H1 (cell line): Measurements from ENCODE around the gene MACROD2. TPM values are rescaled to one million over a fixed set of nuclear protein-coding genes. Genes with fewer than 3 reads are reported as not detected.

Experiments
- ATF2 ChIP-seq: IDR thresholded peaks from 2 replicates; pipeline ENCODE4 v1.6.1; 2012; ENCODE audit warnings: low read length, inconsistent platforms
- CEBPB ChIP-seq: IDR thresholded peaks from 2 replicates; pipeline ENCODE4 v1.6.1; 2012; ENCODE audit warnings: low read depth, low read length
- CTCF ChIP-seq, 3 experiments: IDR thresholded peaks; 1 replicate in 2 of 3; 2 replicates in 1 of 3; pipeline versions ENCODE4 v1.5.1 to v1.6.1; 2011; ENCODE audit warnings: low read length in 3 of 3, mild to moderate bottlenecking in 3 of 3, inconsistent platforms in 2 of 3, low read depth in 1 of 3, moderate library complexity in 1 of 3; ENCODE audit not compliant: insufficient read depth in 1 of 3; ENCODE audit errors: control extremely low read depth in 1 of 3
- SUZ12 ChIP-seq: fragments of 200-600 bp; sonication (generic); IDR thresholded peaks from 2 replicates; pipeline ENCODE4 v1.6.1; 2012; ENCODE audit warnings: mild to moderate bottlenecking, inconsistent platforms, low read length, moderate library complexity, mixed read lengths
- USF2 ChIP-seq: IDR thresholded peaks from 2 replicates; pipeline ENCODE4 v1.6.1; 2011; ENCODE audit warnings: low read length, improper control_type of control experiment
- polyA plus RNA-seq, 7 experiments: library from polyadenylated mRNA; depleted of rRNA in 3 of 7; stranded (reverse) in 5 of 7; unstranded in 2 of 7; fragments of >200 nt in 5 of 7; fragments of 200-250 nt in 2 of 7; gene quantifications; 1 replicate in 5 of 7; 2 replicates in 1 of 7; 4 replicates in 1 of 7; pipeline versions ENCODE4 v1.2.1 to v1.2.3, GENCODE V29; 2011 to 2013; ENCODE audit warnings: missing spikeins in 2 of 7, mixed read lengths in 2 of 7
- total RNA-seq: library from RNA; stranded (reverse); fragmentation: NEBNext Ultra II Directional; extraction: Animal tissue kit (Norgen Biotek cat#: 25700); gene quantifications from 2 replicates; pipeline ENCODE4 v1.2.1, GENCODE V29; 2021

Gene MACROD2
- total and polyA plus RNA-seq, 2 of the 8 experiments (the other 6 are each of a cell fraction or from before 2014, with no cell fraction given) = 0.70 to 3.9 TPM

- TF ChIP-seq USF2 (no peak), CTCF (IDR thresholded peaks at IDR 0.05; ENCODE audit: control extremely low read depth in 1 of 3, insufficient read depth in 1 of 3, low read depth in 1 of 3, low read length in 3 of 3) (no peak), ATF2 (no peak), CEBPB (no peak), SUZ12 (no peak)
Measured at GRCh38 chr20:15632680-15633079, 1637.4 kb downstream of the MACROD2 start (continued).
